Vagina (tissue), 2 donors: ENCODE results near the gene TFPI.
"Not testable (repeated sequence)": the region's sequence is repeated elsewhere in the genome, so short reads cannot be mapped to it uniquely, and the experiment has no call there.

ENCODE experiments used
- CTCF ChIP-seq, 3 experiments: fragments of 450-650 bp in 2 of 3; fragments of 200-600 bp in 1 of 3; sonication (generic) in 1 of 3; IDR thresholded peaks; one replicate each; pipeline ENCODE4 v1.5.1; 2017 to 2019; ENCODE audit warnings: antibody characterized with exemption in 3 of 3, mild to moderate bottlenecking in 2 of 3, moderate library complexity in 2 of 3
- POLR2A ChIP-seq, 2 donors: fragments of 450-650 bp; IDR thresholded peaks; one replicate each; pipeline ENCODE4 v1.6.1; 2017; ENCODE audit warnings: antibody characterized with exemption in 2 of 2, mild to moderate bottlenecking in 2 of 2, moderate library complexity in 2 of 2

DNA sequence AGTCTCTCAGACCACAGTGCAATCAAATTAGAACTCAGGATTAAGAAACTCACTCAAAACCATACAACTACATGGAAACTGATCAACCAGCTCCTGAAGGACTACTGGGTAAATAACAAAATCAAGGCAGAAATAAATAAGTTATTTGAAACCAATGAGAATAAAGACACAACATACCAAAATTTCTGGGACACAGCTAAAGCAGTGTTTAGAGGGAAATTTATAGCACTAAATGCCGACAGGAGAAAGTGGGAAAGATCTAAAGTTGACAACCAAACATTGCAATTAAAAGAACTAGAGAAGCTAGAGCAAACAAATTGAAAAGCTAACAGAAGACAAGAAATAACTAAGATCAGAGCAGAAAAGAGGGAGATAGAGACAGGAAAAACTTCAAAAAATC lies 18.9 kb downstream of the TFPI start:
- TF ChIP-seq CTCF, POLR2A (IDR thresholded peaks at IDR 0.05): not testable (repeated sequence)
